HEK293 (cell line): Measurements from ENCODE around the gene CRYGN.
A peak's percentile ranks its signal among the peaks of the same experiment; 100 is the strongest.

Experiments used
- CTCF ChIA-PET: fragments of 350-600 bp; formaldehyde crosslinking; extraction: SDS; loops from one replicate; lab custom pipeline; 2021; ENCODE audit warnings: antibody characterized with exemption; lab: Yijun Ruan, JAX
- POLR2A ChIA-PET: fragments of 300-600 bp; formaldehyde crosslinking; extraction: SDS; loops from one replicate; lab custom pipeline; 2020; ENCODE audit warnings: antibody characterized with exemption, inconsistent platforms; lab: Yijun Ruan, JAX
- H3K27ac ChIP-seq: fragments of 200-500 bp; sonication (Bioruptor generic); 2 replicates; pipeline ENCODE4 v1.5.1; 2014; ENCODE audit warnings: low read depth, low read length, control low read depth, inconsistent platforms; ENCODE audit errors: extremely low read depth
- H3K36me3 ChIP-seq, 2 experiments: fragments of 200-500 bp in 1 of 2; sonication (Bioruptor generic) in 1 of 2; 1 replicate in 1 of 2; 2 replicates in 1 of 2; pipeline ENCODE4 v1.5.1; 2014 to 2017; ENCODE audit warnings: inconsistent platforms in 2 of 2, low read length in 2 of 2; ENCODE audit not compliant: control insufficient read depth in 2 of 2, insufficient read depth in 1 of 2
- H3K4me1 ChIP-seq: fragments of 200-500 bp; sonication (Bioruptor generic); 2 replicates; pipeline ENCODE4 v1.5.1; 2014; ENCODE audit warnings: mild to moderate bottlenecking, low read length, inconsistent platforms; ENCODE audit not compliant: control insufficient read depth, insufficient read depth
- H3K4me3 ChIP-seq: 2 replicates; pipeline ENCODE4 v1.5.1; 2011; ENCODE audit warnings: low read depth, mild to moderate bottlenecking, control low read depth, low read length, moderate library complexity
- H3K9me3 ChIP-seq: fragments of 200-500 bp; sonication (Bioruptor generic); 2 replicates; pipeline ENCODE4 v1.5.1; 2014; ENCODE audit warnings: low read depth, low read length, inconsistent platforms; ENCODE audit not compliant: control insufficient read depth, insufficient read depth
- GLI4 ChIP-seq: fragments of 450-650 bp; formaldehyde crosslinking; IDR thresholded peaks from 2 replicates; pipeline ENCODE4 v1.5.1; 2016; ENCODE audit warnings: missing biosample characterization, missing genetic modification characterization
- PATZ1 ChIP-seq: fragments of 450-650 bp; formaldehyde crosslinking; IDR thresholded peaks from 2 replicates; pipeline ENCODE4 v1.5.1; 2016; ENCODE audit warnings: missing biosample characterization, missing genetic modification characterization
- PRDM10 ChIP-seq: fragments of 450-650 bp; formaldehyde crosslinking; IDR thresholded peaks from 2 replicates; pipeline ENCODE4 v1.5.1; 2016; ENCODE audit warnings: missing biosample characterization, missing genetic modification characterization
- RBAK ChIP-seq: fragments of 450-650 bp; formaldehyde crosslinking; IDR thresholded peaks from 2 replicates; pipeline ENCODE4 v1.5.1; 2016; ENCODE audit warnings: missing biosample characterization, missing genetic modification characterization
- SALL2 ChIP-seq: fragments of 450-650 bp; formaldehyde crosslinking; IDR thresholded peaks from 2 replicates; pipeline ENCODE4 v1.5.0; 2017; ENCODE audit warnings: missing biosample characterization, mild to moderate bottlenecking, missing genetic modification characterization, borderline replicate concordance
- SETDB1 ChIP-seq: IDR thresholded peaks from one replicate; pipeline ENCODE4 v1.6.1; 2017; ENCODE audit warnings: mild to moderate bottlenecking, low read length, moderate library complexity, mixed read lengths; ENCODE audit not compliant: insufficient read length
- SP7 ChIP-seq: fragments of 450-650 bp; formaldehyde crosslinking; IDR thresholded peaks from 2 replicates; pipeline ENCODE4 v1.5.1; 2016; ENCODE audit warnings: missing biosample characterization, missing genetic modification characterization
- TRIM28 ChIP-seq: IDR thresholded peaks from 2 replicates; pipeline ENCODE4 v1.6.1; 2011; ENCODE audit warnings: low read length, control low read depth, borderline replicate concordance
- WT1 ChIP-seq: fragments of 450-650 bp; formaldehyde crosslinking; IDR thresholded peaks from 2 replicates; pipeline ENCODE4 v1.5.1; 2016; ENCODE audit warnings: missing biosample characterization, missing genetic modification characterization
- ZBTB7A ChIP-seq: fragments of 450-650 bp; formaldehyde crosslinking; IDR thresholded peaks from 2 replicates; pipeline ENCODE4 v1.5.1; 2016; ENCODE audit warnings: low read depth, missing biosample characterization, missing genetic modification characterization
- ZFHX2 ChIP-seq: fragments of 450-650 bp; formaldehyde crosslinking; conservative IDR thresholded peaks from 2 replicates; pipeline ENCODE4 v1.5.1; 2016; ENCODE audit warnings: missing biosample characterization, missing genetic modification characterization
- ZFP69B ChIP-seq: fragments of 450-650 bp; formaldehyde crosslinking; IDR thresholded peaks from 2 replicates; pipeline ENCODE4 v1.5.1; 2016; ENCODE audit warnings: missing biosample characterization, missing genetic modification characterization
- ZIC2 ChIP-seq: fragments of 450-650 bp; formaldehyde crosslinking; IDR thresholded peaks from 2 replicates; pipeline ENCODE4 v1.5.1; 2016; ENCODE audit warnings: missing biosample characterization, missing genetic modification characterization
- ZNF133 ChIP-seq: fragments of 450-650 bp; formaldehyde crosslinking; IDR thresholded peaks from 2 replicates; pipeline ENCODE4 v1.5.1; 2016; ENCODE audit warnings: missing biosample characterization, missing genetic modification characterization
- ZNF18 ChIP-seq: fragments of 450-650 bp; formaldehyde crosslinking; IDR thresholded peaks from 2 replicates; pipeline ENCODE4 v1.5.1; 2016; ENCODE audit warnings: missing biosample characterization, missing genetic modification characterization
- ZNF2 ChIP-seq: fragments of 450-650 bp; formaldehyde crosslinking; IDR thresholded peaks from 2 replicates; pipeline ENCODE4 v1.5.1; 2016; ENCODE audit warnings: missing biosample characterization, missing genetic modification characterization
- ZNF239 ChIP-seq: fragments of 450-650 bp; formaldehyde crosslinking; IDR thresholded peaks from 2 replicates; pipeline ENCODE4 v1.5.1; 2016; ENCODE audit warnings: missing biosample characterization, missing genetic modification characterization
- ZNF24 ChIP-seq: fragments of 450-650 bp; formaldehyde crosslinking; IDR thresholded peaks from 2 replicates; pipeline ENCODE4 v1.5.1; 2016; ENCODE audit warnings: missing biosample characterization, missing genetic modification characterization
- ZNF513 ChIP-seq: fragments of 450-650 bp; IDR thresholded peaks from 2 replicates; pipeline ENCODE4 v1.5.1; 2018; ENCODE audit warnings: missing biosample characterization, missing genetic modification characterization
- ZNF558 ChIP-seq: fragments of 450-650 bp; formaldehyde crosslinking; IDR thresholded peaks from 2 replicates; pipeline ENCODE4 v1.5.1; 2016; ENCODE audit warnings: missing biosample characterization, missing genetic modification characterization
- ZNF623 ChIP-seq: fragments of 450-650 bp; formaldehyde crosslinking; IDR thresholded peaks from 2 replicates; pipeline ENCODE4 v1.5.1; 2016; ENCODE audit warnings: missing biosample characterization, missing genetic modification characterization
- ZNF785 ChIP-seq: fragments of 450-650 bp; formaldehyde crosslinking; IDR thresholded peaks from 2 replicates; pipeline ENCODE4 v1.5.1; 2016; ENCODE audit warnings: missing biosample characterization, missing genetic modification characterization

CRYGN gene

GRCh38 chr7:151428378-151429236 is 11.3 kb downstream of the CRYGN start (continued):
- TF ChIP-seq WT1 (tag by site-specific recombination) = peak; percentile 92

GRCh38 chr7:151427705-151428377 is 12.1 kb downstream of the CRYGN start:
- Histone ChIP-seq H3K9me3 (no peaks in the 10 kb centered on the region), H3K36me3 (no peaks in the 10 kb centered on the region)
- POLR2A ChIA-PET = interaction anchor here (0.7 to 1.0 kb wide), 4 partner anchors 32 to 619 kb away, joined by 3 to 5 read pairs (median 4); partner anchors contain the start of gene PRKAG2
- TF ChIP-seq ZFP69B = peak; percentile 55; the same call in 1 of the 2 replicates
- 0 out of 2 replicates have a peak, but pooled peaks have one; percentile 6 for TF ChIP-seq PATZ1
- no peak for TF ChIP-seq ZNF2 (tag by site-specific recombination)
- TF ChIP-seq SETDB1 = peak; percentile 32
- TF ChIP-seq ZNF513 (tag by site-specific recombination) = peak; percentile 64; the same call in 1 of the 2 replicates
- TF ChIP-seq ZNF133 (tag by site-specific recombination) = no peak
- TF ChIP-seq ZNF623 (tag by site-specific recombination) = no peak
- TF ChIP-seq, all 188 proteins: peak for 4
- no peak overlapping the region for H3K4me3 ChIP-seq
- H3K4me1 ChIP-seq = peaks cover 24% of the 10 kb centered on the region
- H3K27ac ChIP-seq = peak overlapping the region; percentile 7; the same call in 1 of the 2 replicates
- CTCF ChIA-PET = no interaction called here

- CTCF ChIA-PET = no interaction called here
- no peaks in the 10 kb centered on the region for H3K36me3 ChIP-seq
- no peaks in the 10 kb centered on the region for H3K9me3 ChIP-seq
- POLR2A ChIA-PET = interaction anchor here (1.1 kb wide), 1 partner anchor 33 kb away, joined by 8 read pairs; no protein-coding TSS in a partner anchor
- no peak overlapping the region for H3K4me3 ChIP-seq
- peak overlapping the region; percentile 56; the same call in 1 of the 2 replicates for H3K27ac ChIP-seq
- H3K4me1 ChIP-seq = peaks cover 24% of the 10 kb centered on the region
- TF ChIP-seq GLI4 (tag by site-specific recombination) (no peak), RBAK (tag by site-specific recombination) (no peak), PRDM10 (tag by site-specific recombination) (peak; percentile 11; the same call in 1 of the 2 replicates), ZBTB7A (tag by site-specific recombination) (no peak), SP7 (tag by site-specific recombination) (no peak), SALL2 (tag by site-specific recombination) (no peak), ZFHX2 (tag by site-specific recombination) (no peak), TRIM28 (peak; percentile 83; the same call in 1 of the 2 replicates), ZIC2 (tag by site-specific recombination) (no peak), ZNF558 (tag by site-specific recombination) (no peak), ZNF24 (no peak), ZNF239 (tag by site-specific recombination) (no peak), ZNF785 (no peak), ZNF18 (tag by site-specific recombination) (no peak)
Measured at GRCh38 chr7:151426904-151427704, 12.8 kb downstream of the CRYGN start.
